Smooth muscle cell (in vitro differentiated cells): ENCODE measurements around the gene XXYLT1. TPM values are rescaled to one million over a fixed set of nuclear protein-coding genes. Genes with fewer than 3 reads are reported as not detected.
A peak's percentile ranks its signal among the peaks of the same experiment; 100 is the strongest.

Experiments
- DNase-seq: peaks from one replicate; lab custom pipeline; 2025; ENCODE audit not compliant: unreplicated experiment; lab: John Stamatoyannopoulos, UW
- H2AFZ ChIP-seq: fragments of 200-600 bp; sonication (generic); 2 replicates; pipeline ENCODE4 v1.6.0; 2016; ENCODE audit warnings: antibody characterized with exemption, low read depth, mild to moderate bottlenecking
- H3F3A ChIP-seq: fragments of 200-600 bp; sonication (generic); 2 replicates; pipeline ENCODE4 v1.6.0; 2017; ENCODE audit warnings: antibody characterized with exemption, low read depth
- H3K27ac ChIP-seq: fragments of 200-600 bp; sonication (generic); 2 replicates; pipeline ENCODE4 v1.5.1; 2016; ENCODE audit warnings: low read depth, mild to moderate bottlenecking
- H3K27me3 ChIP-seq: fragments of 200-600 bp; sonication (generic); 2 replicates; pipeline ENCODE4 v1.6.1; 2016; ENCODE audit warnings: low read depth, mild to moderate bottlenecking
- H3K36me3 ChIP-seq: fragments of 200-600 bp; sonication (generic); 2 replicates; pipeline ENCODE4 v1.5.1; 2016; ENCODE audit warnings: low read depth
- H3K4me1 ChIP-seq: fragments of 200-600 bp; sonication (generic); 2 replicates; pipeline ENCODE4 v1.5.1; 2016; ENCODE audit warnings: low read depth
- H3K4me2 ChIP-seq: fragments of 200-600 bp; sonication (generic); 2 replicates; pipeline ENCODE4 v1.6.0; 2016; ENCODE audit warnings: mild to moderate bottlenecking
- H3K4me3 ChIP-seq: fragments of 200-600 bp; sonication (generic); 2 replicates; pipeline ENCODE4 v1.5.1; 2016; ENCODE audit warnings: mild to moderate bottlenecking
- H3K79me2 ChIP-seq: fragments of 200-600 bp; sonication (generic); 2 replicates; pipeline ENCODE4 v1.6.0; 2016; ENCODE audit warnings: low read depth, mild to moderate bottlenecking
- H3K9ac ChIP-seq: fragments of 200-600 bp; sonication (generic); 2 replicates; pipeline ENCODE4 v1.6.0; 2016; ENCODE audit warnings: low read depth
- H3K9me3 ChIP-seq: fragments of 200-600 bp; sonication (generic); replicated peaks from 2 replicates; pipeline ENCODE4 v1.5.1; 2016; ENCODE audit warnings: low read depth
- H4K20me1 ChIP-seq: fragments of 200-600 bp; sonication (generic); 2 replicates; pipeline ENCODE4 v1.6.0; 2016; ENCODE audit warnings: low read depth
- WGBS: methylation state at CpG from one replicate; pipeline ENCODE4 v1.1.7; 2016; ENCODE audit warnings: low lambda C conversion rate; 5-methylcytosine and 5-hydroxymethylcytosine counted together
- polyA plus RNA-seq: library from polyadenylated mRNA; unstranded; fragments of >200 nt; fragmentation: Nextera tagmentation; extraction: Ambion mirVana; gene quantifications from 2 replicates; pipeline ENCODE4 v1.2.1, GENCODE V29; 2016
- total RNA-seq: library from RNA; depleted of rRNA; stranded (reverse); fragments of >200 nt; gene quantifications from 2 replicates; pipeline ENCODE4 v1.2.3, GENCODE V29; 2014
- TF ChIP-seq, protein P1 (sequence below): fragments of 200-600 bp; sonication (generic); IDR thresholded peaks from 2 replicates; pipeline ENCODE4 v1.5.1; 2017; ENCODE audit warnings: borderline replicate concordance, mild to moderate bottlenecking, antibody characterized with exemption; ENCODE audit not compliant: insufficient read depth, poor library complexity, severe bottlenecking

Gene XXYLT1
- total and polyA plus RNA-seq, 2 experiments from 2014 or later = 22.2 to 35.4 TPM

GRCh38 chr3:195117978-195118581 lies 152.9 kb downstream of the XXYLT1 start:
- H3F3A ChIP-seq = peaks cover 14% of the 10 kb centered on the region
- H4K20me1 ChIP-seq = no peaks in the 10 kb centered on the region
- H3K4me2 ChIP-seq = peak overlapping the region; percentile 62
- peaks cover 11% of the 10 kb centered on the region for H3K4me1 ChIP-seq
- H3K4me3 ChIP-seq = no peak overlapping the region
- H3K36me3 ChIP-seq = no peaks in the 10 kb centered on the region
- 39% methylated on average over 10 of the region's 10 CpGs for WGBS
- H3K9ac ChIP-seq = peak overlapping the region; percentile 50
- no peak for DNase-seq
- no peaks in the 10 kb centered on the region for H3K27me3 ChIP-seq
- H3K27ac ChIP-seq = peak overlapping the region; percentile 96
- no peak overlapping the region for H2AFZ ChIP-seq
- TF ChIP-seq, protein P1, sequence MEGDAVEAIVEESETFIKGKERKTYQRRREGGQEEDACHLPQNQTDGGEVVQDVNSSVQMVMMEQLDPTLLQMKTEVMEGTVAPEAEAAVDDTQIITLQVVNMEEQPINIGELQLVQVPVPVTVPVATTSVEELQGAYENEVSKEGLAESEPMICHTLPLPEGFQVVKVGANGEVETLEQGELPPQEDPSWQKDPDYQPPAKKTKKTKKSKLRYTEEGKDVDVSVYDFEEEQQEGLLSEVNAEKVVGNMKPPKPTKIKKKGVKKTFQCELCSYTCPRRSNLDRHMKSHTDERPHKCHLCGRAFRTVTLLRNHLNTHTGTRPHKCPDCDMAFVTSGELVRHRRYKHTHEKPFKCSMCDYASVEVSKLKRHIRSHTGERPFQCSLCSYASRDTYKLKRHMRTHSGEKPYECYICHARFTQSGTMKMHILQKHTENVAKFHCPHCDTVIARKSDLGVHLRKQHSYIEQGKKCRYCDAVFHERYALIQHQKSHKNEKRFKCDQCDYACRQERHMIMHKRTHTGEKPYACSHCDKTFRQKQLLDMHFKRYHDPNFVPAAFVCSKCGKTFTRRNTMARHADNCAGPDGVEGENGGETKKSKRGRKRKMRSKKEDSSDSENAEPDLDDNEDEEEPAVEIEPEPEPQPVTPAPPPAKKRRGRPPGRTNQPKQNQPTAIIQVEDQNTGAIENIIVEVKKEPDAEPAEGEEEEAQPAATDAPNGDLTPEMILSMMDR = peak; percentile 21
- H3K9me3 ChIP-seq = no peaks in the 10 kb centered on the region
- no peaks in the 10 kb centered on the region for H3K79me2 ChIP-seq

GRCh38 chr3:195116407-195117185 lies 154.4 kb downstream of the XXYLT1 start:
- Histone ChIP-seq H3K27me3 (no peaks in the 10 kb centered on the region), H3K27ac (no peak overlapping the region), H3K4me2 (no peak overlapping the region), H3K9me3 (no peaks in the 10 kb centered on the region), H3K9ac (no peak overlapping the region), H3F3A (peaks cover 14% of the 10 kb centered on the region), H3K79me2 (no peaks in the 10 kb centered on the region), H3K4me1 (peaks cover 11% of the 10 kb centered on the region), H2AFZ (no peak overlapping the region), H3K36me3 (no peaks in the 10 kb centered on the region), H3K4me3 (no peak overlapping the region), H4K20me1 (no peaks in the 10 kb centered on the region)
- DNase-seq = no peak
- WGBS = 74% methylated on average over 5 of the region's 5 CpGs
- TF ChIP-seq, protein P1 = no peak

- Histone ChIP-seq H3F3A (peaks cover 14% of the 10 kb centered on the region), H3K9ac (no peak overlapping the region), H3K9me3 (no peaks in the 10 kb centered on the region), H3K27me3 (no peaks in the 10 kb centered on the region), H4K20me1 (no peaks in the 10 kb centered on the region), H3K4me2 (no peak overlapping the region), H3K4me1 (peaks cover 11% of the 10 kb centered on the region), H3K36me3 (no peaks in the 10 kb centered on the region), H3K4me3 (no peak overlapping the region), H3K27ac (no peak overlapping the region), H2AFZ (no peak overlapping the region), H3K79me2 (no peaks in the 10 kb centered on the region)
- 90% methylated on average over 24 of the region's 24 CpGs for WGBS
- TF ChIP-seq, protein P1 = no peak
- DNase-seq = no peak
These were observed 155.2 kb downstream of the XXYLT1 start for GRCh38 chr3:195115600-195116406.
